ENCODE data around the gene PFKM. TPM values are rescaled to one million over a fixed set of nuclear protein-coding genes. Genes with fewer than 3 reads are reported as not detected.
A peak's percentile ranks its signal among the peaks of the same experiment; 100 is the strongest.

Gene PFKM
- total and polyA plus RNA-seq, 2 donors from 2014 or later = 67.7 to 69.6 TPM

DNA sequence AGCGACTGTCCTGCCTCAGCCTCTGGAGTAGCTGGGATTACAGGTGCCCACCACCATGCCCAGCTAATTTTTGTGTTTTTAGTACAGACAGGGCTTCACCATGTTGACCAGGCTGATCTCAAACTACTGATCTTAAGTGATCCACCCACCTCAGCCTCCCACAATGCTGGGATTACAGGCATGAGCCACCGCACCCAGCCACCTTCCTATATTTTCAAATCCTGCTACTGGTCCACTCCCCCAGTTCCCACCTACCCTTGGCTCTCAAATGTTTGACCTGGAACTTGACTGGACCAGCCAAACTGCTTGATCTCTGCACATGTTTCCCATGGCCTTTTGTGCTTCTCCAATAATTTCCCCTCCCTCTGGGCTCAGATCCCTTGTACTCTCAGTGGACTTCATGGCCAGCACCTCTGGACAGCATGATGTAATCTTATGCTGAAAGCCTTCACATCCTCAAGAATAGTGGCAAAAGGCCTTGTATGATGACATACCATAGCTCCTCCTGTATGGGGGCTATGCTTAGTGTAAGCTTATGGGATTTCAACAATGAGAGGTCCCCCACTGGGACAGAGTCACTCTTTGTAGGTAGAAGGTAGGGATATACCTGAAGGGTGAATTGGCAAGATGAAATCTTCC lies 61.8 kb downstream of the PFKM start:
- FAIRE-seq = no peak
- intact Hi-C loops (cut with DNase I) = no loop called here
- H3K27me3 ChIP-seq (ENCODE audit: control insufficient read depth, insufficient read depth, low read length) = peaks cover 18% of the 10 kb centered on the region
- no peak overlapping the region for H3K27ac ChIP-seq (ENCODE audit: low read depth in 2 of 2, low read length in 2 of 2)
- no peak for DNase-seq
- H3K9ac ChIP-seq (ENCODE audit: low read length in 3 of 3) = no peak overlapping the region
- no peaks in the 10 kb centered on the region for H3K36me3 ChIP-seq (ENCODE audit: control insufficient read depth in 2 of 3, insufficient read depth in 3 of 3, low read length in 3 of 3)
- no peak overlapping the region for H3K4me3 ChIP-seq (ENCODE audit: low read length in 3 of 3)
- no peaks in the 10 kb centered on the region for H3K9me3 ChIP-seq (ENCODE audit: control insufficient read depth in 2 of 3, insufficient read depth in 1 of 3, low read length in 3 of 3)
- H3K4me1 ChIP-seq (ENCODE audit: control insufficient read depth in 2 of 3, insufficient read depth in 2 of 3, low read depth in 1 of 3, low read length in 3 of 3) = peaks cover 0 to 13% (median 0%) of the 10 kb centered on the region in 3 donors
- TF ChIP-seq, protein P1, sequence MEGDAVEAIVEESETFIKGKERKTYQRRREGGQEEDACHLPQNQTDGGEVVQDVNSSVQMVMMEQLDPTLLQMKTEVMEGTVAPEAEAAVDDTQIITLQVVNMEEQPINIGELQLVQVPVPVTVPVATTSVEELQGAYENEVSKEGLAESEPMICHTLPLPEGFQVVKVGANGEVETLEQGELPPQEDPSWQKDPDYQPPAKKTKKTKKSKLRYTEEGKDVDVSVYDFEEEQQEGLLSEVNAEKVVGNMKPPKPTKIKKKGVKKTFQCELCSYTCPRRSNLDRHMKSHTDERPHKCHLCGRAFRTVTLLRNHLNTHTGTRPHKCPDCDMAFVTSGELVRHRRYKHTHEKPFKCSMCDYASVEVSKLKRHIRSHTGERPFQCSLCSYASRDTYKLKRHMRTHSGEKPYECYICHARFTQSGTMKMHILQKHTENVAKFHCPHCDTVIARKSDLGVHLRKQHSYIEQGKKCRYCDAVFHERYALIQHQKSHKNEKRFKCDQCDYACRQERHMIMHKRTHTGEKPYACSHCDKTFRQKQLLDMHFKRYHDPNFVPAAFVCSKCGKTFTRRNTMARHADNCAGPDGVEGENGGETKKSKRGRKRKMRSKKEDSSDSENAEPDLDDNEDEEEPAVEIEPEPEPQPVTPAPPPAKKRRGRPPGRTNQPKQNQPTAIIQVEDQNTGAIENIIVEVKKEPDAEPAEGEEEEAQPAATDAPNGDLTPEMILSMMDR (IDR thresholded peaks at IDR 0.05; ENCODE audit: borderline replicate concordance, extremely low read depth, insufficient read depth) = no peak

DNA sequence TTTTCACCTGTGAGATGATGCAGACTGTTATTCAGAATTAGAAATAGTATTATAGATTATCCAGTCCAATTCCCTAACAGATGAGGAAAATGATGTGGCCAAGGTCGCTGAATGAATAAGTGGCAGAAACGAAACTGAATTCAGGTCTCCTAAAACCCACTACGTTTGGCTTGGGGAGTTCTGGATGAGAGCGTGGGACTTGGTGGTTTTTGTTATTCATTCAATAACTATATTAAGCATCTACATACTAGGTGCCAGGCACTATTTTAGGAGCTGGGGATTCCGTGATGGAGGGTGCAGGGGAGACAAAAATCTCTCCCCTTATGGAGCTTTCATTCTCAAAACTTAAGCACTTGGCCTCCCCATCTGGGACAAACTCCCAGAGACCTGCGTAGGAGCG lies 63.5 kb downstream of the PFKM start:
- H3K27me3 ChIP-seq (ENCODE audit: control insufficient read depth, insufficient read depth, low read length) = peaks cover 18% of the 10 kb centered on the region

DNA sequence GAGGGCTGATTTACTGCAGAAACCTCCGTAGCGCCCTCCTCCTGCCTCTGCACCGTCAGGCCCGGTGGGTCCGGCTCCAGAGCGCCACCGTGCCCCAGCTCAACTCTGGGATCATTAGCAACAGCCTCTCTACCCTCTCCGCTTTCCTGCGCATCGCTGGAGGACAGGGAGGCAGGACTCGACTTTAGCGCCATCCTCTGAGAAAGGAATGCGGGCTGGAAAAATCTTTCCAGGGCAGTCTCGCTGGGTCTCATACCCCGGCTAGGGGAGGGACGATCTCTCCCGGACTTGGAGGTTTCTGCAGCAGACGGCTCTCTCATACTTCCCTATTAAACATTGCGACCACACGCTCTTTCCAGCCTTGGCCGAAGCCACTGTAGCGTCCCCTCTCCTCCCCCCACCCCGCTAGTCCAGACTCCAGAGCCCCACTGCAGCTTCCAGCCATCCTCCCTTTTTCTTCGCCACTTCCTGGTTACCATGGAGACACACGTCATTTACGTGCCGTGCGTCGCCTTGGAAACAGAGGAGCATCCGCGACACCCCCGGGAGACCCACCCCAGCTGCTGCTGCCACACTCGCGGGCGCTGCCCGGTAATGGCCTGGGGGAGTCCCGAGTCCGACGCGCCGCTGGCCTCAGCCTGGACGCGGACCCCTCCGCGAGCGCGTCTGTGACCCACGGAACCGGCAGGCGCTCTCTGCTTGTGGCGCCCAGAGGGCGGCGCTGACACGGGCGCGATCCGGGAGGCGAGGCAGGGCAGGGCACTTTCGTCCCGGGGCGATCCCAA lies 64.1 kb downstream of the PFKM start, which contains the start of gene CCDC184:
CCDC184 (plus strand) TSS at position 554 of the 785 bp plus-strand sequence. CDS start 479 bp downstream, outside the sequence.
- FAIRE-seq = no peak
- H3K4me3 ChIP-seq (ENCODE audit: low read length in 3 of 3) = peak within 1 kb of the TSS; percentile 61 to 78 (median 73)
- intact Hi-C loops (cut with DNase I) = no loop called here
- peak within 1 kb of the TSS in 2 of 3 donors; percentile 19 to 56 for H3K9ac ChIP-seq (ENCODE audit: low read length in 3 of 3)
- H3K27ac ChIP-seq (ENCODE audit: low read depth in 2 of 2, low read length in 2 of 2) = no peak within 1 kb of the TSS
- TF ChIP-seq, protein P1 (IDR thresholded peaks at IDR 0.05; ENCODE audit: borderline replicate concordance, extremely low read depth, insufficient read depth) = no peak
- no peaks in the 10 kb centered on the region for H3K9me3 ChIP-seq (ENCODE audit: control insufficient read depth in 2 of 3, insufficient read depth in 1 of 3, low read length in 3 of 3)
- peaks cover 0 to 13% (median 0%) of the 10 kb centered on the region in 3 donors for H3K4me1 ChIP-seq (ENCODE audit: control insufficient read depth in 2 of 3, insufficient read depth in 2 of 3, low read depth in 1 of 3, low read length in 3 of 3)
- H3K27me3 ChIP-seq (ENCODE audit: control insufficient read depth, insufficient read depth, low read length) = peaks cover 18% of the 10 kb centered on the region
- H3K36me3 ChIP-seq (ENCODE audit: control insufficient read depth in 2 of 3, insufficient read depth in 3 of 3, low read length in 3 of 3) = no peaks in the 10 kb centered on the region
- peak; percentile 79 to 93 (median 87) for DNase-seq

More for the DNA sequence above, 63.5 kb downstream of the PFKM start:
- Histone ChIP-seq H3K27ac (ENCODE audit: low read depth in 2 of 2, low read length in 2 of 2) (no peak overlapping the region), H3K4me3 (ENCODE audit: low read length in 3 of 3) (peak overlapping the region in 2 of 3 donors; percentile 73 to 78), H3K36me3 (ENCODE audit: control insufficient read depth in 2 of 3, insufficient read depth in 3 of 3, low read length in 3 of 3) (no peaks in the 10 kb centered on the region), H3K4me1 (ENCODE audit: control insufficient read depth in 2 of 3, insufficient read depth in 2 of 3, low read depth in 1 of 3, low read length in 3 of 3) (peaks cover 0 to 13% (median 0%) of the 10 kb centered on the region in 3 donors), H3K9me3 (ENCODE audit: control insufficient read depth in 2 of 3, insufficient read depth in 1 of 3, low read length in 3 of 3) (no peaks in the 10 kb centered on the region), H3K9ac (ENCODE audit: low read length in 3 of 3) (peak overlapping the region in 1 of 3 donors; percentile 56)
- intact Hi-C loops (cut with DNase I) = no loop called here
- TF ChIP-seq, protein P1 (IDR thresholded peaks at IDR 0.05; ENCODE audit: borderline replicate concordance, extremely low read depth, insufficient read depth) = no peak
- no peak for DNase-seq
- FAIRE-seq = no peak

Measured in kidney (tissue), 14 donors.